ENCODE measurements around the gene C2orf49.

DNA sequence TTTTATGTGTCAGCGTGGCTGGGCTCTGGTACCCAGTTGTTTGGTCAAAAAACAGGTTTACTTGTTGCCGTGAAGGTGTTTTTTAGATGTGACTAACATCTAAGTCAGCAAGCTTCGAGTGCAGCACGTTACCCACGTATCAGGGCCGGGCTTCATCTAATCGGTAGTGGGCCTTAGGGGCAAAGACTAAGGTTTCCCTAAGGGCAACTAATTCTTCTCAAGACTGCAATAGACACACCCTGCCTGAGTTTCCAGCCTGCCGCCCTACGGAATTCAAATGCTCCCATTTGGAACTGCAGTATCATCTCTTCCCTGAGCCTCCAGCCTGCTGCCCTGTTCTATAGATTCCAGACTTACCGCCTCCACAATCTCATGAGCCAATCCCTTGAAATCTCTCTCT, 33.8 kb downstream of the C2orf49 start:
- TF ChIP-seq, protein P1, sequence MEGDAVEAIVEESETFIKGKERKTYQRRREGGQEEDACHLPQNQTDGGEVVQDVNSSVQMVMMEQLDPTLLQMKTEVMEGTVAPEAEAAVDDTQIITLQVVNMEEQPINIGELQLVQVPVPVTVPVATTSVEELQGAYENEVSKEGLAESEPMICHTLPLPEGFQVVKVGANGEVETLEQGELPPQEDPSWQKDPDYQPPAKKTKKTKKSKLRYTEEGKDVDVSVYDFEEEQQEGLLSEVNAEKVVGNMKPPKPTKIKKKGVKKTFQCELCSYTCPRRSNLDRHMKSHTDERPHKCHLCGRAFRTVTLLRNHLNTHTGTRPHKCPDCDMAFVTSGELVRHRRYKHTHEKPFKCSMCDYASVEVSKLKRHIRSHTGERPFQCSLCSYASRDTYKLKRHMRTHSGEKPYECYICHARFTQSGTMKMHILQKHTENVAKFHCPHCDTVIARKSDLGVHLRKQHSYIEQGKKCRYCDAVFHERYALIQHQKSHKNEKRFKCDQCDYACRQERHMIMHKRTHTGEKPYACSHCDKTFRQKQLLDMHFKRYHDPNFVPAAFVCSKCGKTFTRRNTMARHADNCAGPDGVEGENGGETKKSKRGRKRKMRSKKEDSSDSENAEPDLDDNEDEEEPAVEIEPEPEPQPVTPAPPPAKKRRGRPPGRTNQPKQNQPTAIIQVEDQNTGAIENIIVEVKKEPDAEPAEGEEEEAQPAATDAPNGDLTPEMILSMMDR (conservative IDR thresholded peaks at IDR 0.05; ENCODE audit: low read depth, low read length): no peak
- TF ChIP-seq EZH2 (IDR thresholded peaks at IDR 0.05; ENCODE audit: borderline replicate concordance, low read depth, low read length, poor library complexity, severe bottlenecking): no peak
